HepG2 (cell line): Measurements from ENCODE around the gene EIF3A. TPM values are rescaled to one million over a fixed set of nuclear protein-coding genes. Genes with fewer than 3 reads are reported as not detected.
A peak's percentile ranks its signal among the peaks of the same experiment; 100 is the strongest.

Experiments
- ATAC-seq: fragments of 200-7000 bp; cut with Tn5 transposase; 3 replicates; pipeline ENCODE4 v1.9.1; 2020; ENCODE audit warnings: mild to moderate bottlenecking, moderate library complexity
- BruUV-seq: library from RNA; stranded (reverse); fragments of 400-500 nt; replicated peaks from 2 replicates; lab custom pipeline; 2021; lab: Mats Ljungman, UMichigan
- CTCF ChIA-PET: fragments of 300-600 bp; formaldehyde crosslinking; extraction: SDS; loops from one replicate; lab custom pipeline; 2021; ENCODE audit warnings: low total read pairs, inconsistent platforms, low intra/inter-chr PET ratio; lab: Yijun Ruan, JAX
- POLR2A ChIA-PET: fragments of 350-600 bp; sonication (Branson Sonifier 250); formaldehyde crosslinking; loops from one replicate; lab custom pipeline; 2020; ENCODE audit warnings: antibody characterized with exemption, inconsistent platforms; lab: Yijun Ruan, JAX
- DNase-seq: peaks from one replicate; pipeline ENCODE4 v3.0.0-alpha.2; 2015; ENCODE audit warnings: low spot score
- FAIRE-seq: peaks from 3 replicates; lab custom pipeline; 2011; peaks lifted over from hg19 to GRCh38; lab: Jason Lieb, UNC
- H2AFZ ChIP-seq: one replicate; pipeline ENCODE4 v1.6.1; 2011; ENCODE audit warnings: low read length, inconsistent platforms
- H3K27ac ChIP-seq: fragments of 300-600 bp; 3 replicates; pipeline ENCODE4 v1.8.0; 2011; ENCODE audit warnings: mixed run types, mild to moderate bottlenecking, mixed read lengths, low read length, inconsistent platforms; ENCODE audit not compliant: insufficient read depth; ENCODE audit errors: extremely low read length
- H3K27me3 ChIP-seq, 2 experiments: fragments of 200-600 bp in 1 of 2; 2 replicates in 1 of 2; 3 replicates in 1 of 2; pipeline versions ENCODE4 v1.6.0 to v1.8.0; 2011; ENCODE audit warnings: low read length in 2 of 2, mild to moderate bottlenecking in 2 of 2, moderate library complexity in 2 of 2, inconsistent platforms in 1 of 2; ENCODE audit not compliant: insufficient read depth in 2 of 2, control insufficient read depth in 1 of 2
- H3K36me3 ChIP-seq, 2 experiments: fragments of 200-600 bp in 1 of 2; replicated peaks in 1 of 2; 2 replicates in 1 of 2; 3 replicates in 1 of 2; pipeline versions ENCODE4 v1.5.1 to v1.8.0; 2011; ENCODE audit warnings: low read length in 2 of 2, inconsistent platforms in 1 of 2; ENCODE audit not compliant: insufficient read depth in 2 of 2, control insufficient read depth in 1 of 2
- H3K4me1 ChIP-seq: 2 replicates; pipeline ENCODE4 v1.5.1; 2012; ENCODE audit warnings: low read length, inconsistent platforms; ENCODE audit not compliant: insufficient read depth
- H3K4me2 ChIP-seq: 2 replicates; pipeline ENCODE4 v1.6.0; 2011; ENCODE audit warnings: low read depth, low read length, inconsistent platforms
- H3K4me3 ChIP-seq, 3 experiments: fragments of 200-600 bp in 1 of 3; sonication (generic), shearing (Covaris generic) in 1 of 3; replicated peaks in 1 of 3; 2 replicates each; pipeline ENCODE4 v1.5.1; 2011 to 2016; ENCODE audit warnings: low read length in 3 of 3, inconsistent platforms in 2 of 3, low read depth in 2 of 3, mild to moderate bottlenecking in 2 of 3, control low read depth in 1 of 3, mixed read lengths in 1 of 3; ENCODE audit not compliant: insufficient read depth in 1 of 3
- H3K79me2 ChIP-seq: one replicate; pipeline ENCODE4 v1.6.1; 2011; ENCODE audit warnings: low read length, inconsistent platforms; ENCODE audit not compliant: insufficient read depth
- H3K9ac ChIP-seq: 2 replicates; pipeline ENCODE4 v1.6.0; 2011; ENCODE audit warnings: mild to moderate bottlenecking, low read depth, low read length, inconsistent platforms; ENCODE audit not compliant: insufficient read depth
- H3K9me3 ChIP-seq: 2 replicates; pipeline ENCODE4 v1.5.1; 2012; ENCODE audit warnings: mild to moderate bottlenecking, low read length
- H4K20me1 ChIP-seq: 2 replicates; pipeline ENCODE4 v1.6.0; 2011; ENCODE audit warnings: inconsistent platforms, mild to moderate bottlenecking, low read length, moderate library complexity; ENCODE audit not compliant: insufficient read depth
- AHR ChIP-seq: IDR thresholded peaks from 2 replicates; pipeline ENCODE4 v1.6.1; 2018; ENCODE audit warnings: missing genetic modification reagents, missing compliant biosample characterization
- ARID5B ChIP-seq: IDR thresholded peaks from 2 replicates; pipeline ENCODE4 v1.4.0; 2020; ENCODE audit warnings: mild to moderate bottlenecking, missing genetic modification reagents
- ATF5 ChIP-seq: sonication (generic); formaldehyde crosslinking; IDR thresholded peaks from 2 replicates; pipeline ENCODE4 v1.4.0; 2020; ENCODE audit warnings: mild to moderate bottlenecking, low read depth, missing genetic modification reagents
- BCLAF1 ChIP-seq: fragments of 450-650 bp; IDR thresholded peaks from 2 replicates; pipeline ENCODE4 v1.6.1; 2017; ENCODE audit warnings: mild to moderate bottlenecking
- CTCF ChIP-seq: sonication (generic); formaldehyde crosslinking; IDR thresholded peaks from 2 replicates; pipeline ENCODE4 v1.5.0; 2020; ENCODE audit warnings: mild to moderate bottlenecking, missing genetic modification reagents, moderate library complexity
- MYC ChIP-seq: sonication (generic); formaldehyde crosslinking; IDR thresholded peaks from 2 replicates; pipeline ENCODE4 v1.9.0; 2021; ENCODE audit warnings: missing genetic modification reagents, borderline replicate concordance
- RBM22 ChIP-seq: fragments of 200-400 bp; formaldehyde crosslinking; optimal IDR thresholded peaks from 2 replicates; pipeline ENCODE3; 2017; ENCODE audit warnings: mild to moderate bottlenecking, low read length, moderate library complexity
- TBX2 ChIP-seq: sonication (generic); formaldehyde crosslinking; IDR thresholded peaks from 2 replicates; pipeline ENCODE4 v1.5.0; 2020; ENCODE audit warnings: missing genetic modification reagents, mild to moderate bottlenecking, borderline replicate concordance
- ZBTB46 ChIP-seq: sonication (generic); formaldehyde crosslinking; IDR thresholded peaks from 2 replicates; pipeline ENCODE4 v1.4.0; 2020; ENCODE audit warnings: mild to moderate bottlenecking, missing genetic modification reagents, borderline replicate concordance
- ZNF33A ChIP-seq: sonication (generic); formaldehyde crosslinking; IDR thresholded peaks from 2 replicates; pipeline ENCODE4 v1.5.1; 2020; ENCODE audit warnings: missing genetic modification reagents, mild to moderate bottlenecking, moderate library complexity, borderline replicate concordance
- ZNF737 ChIP-seq: sonication (generic); formaldehyde crosslinking; IDR thresholded peaks from 2 replicates; pipeline ENCODE4 v1.5.0; 2020; ENCODE audit warnings: missing genetic modification reagents, mild to moderate bottlenecking, borderline replicate concordance
- ZNF878 ChIP-seq: sonication (generic); formaldehyde crosslinking; IDR thresholded peaks from 2 replicates; pipeline ENCODE4 v1.8.1; 2023; ENCODE audit warnings: mild to moderate bottlenecking, missing genetic modification reagents, moderate library complexity
- WGBS: methylation state at CpG from one replicate; pipeline ENCODE4 v1.1.6; 2017; ENCODE audit warnings: low lambda C conversion rate; 5-methylcytosine and 5-hydroxymethylcytosine counted together
- in situ Hi-C: cut with HindIII; loops from 2 replicates; pipeline ENCODE4 v1.10.0; 2017; ENCODE audit warnings: low pct_unique_long_range_greater_than_20kb; ENCODE audit not compliant: extremely low pct_ligation_motif_present
- intact Hi-C: fragments of 100-400 bp; cut with micrococcal nuclease; formaldehyde crosslinking; loops from one replicate; pipeline ENCODE4 v1.10.0; 2022; ENCODE audit not compliant: unreplicated experiment
- polyA plus RNA-seq, 8 experiments: library from polyadenylated mRNA; depleted of rRNA in 3 of 8; stranded (reverse) in 7 of 8; unstranded in 1 of 8; fragments of >200 nt; fragmentation: Illumina TruSeq in 4 of 8; extraction: Trizol in 4 of 8; gene quantifications; 2 replicates each; pipeline versions ENCODE4 v1.2.1 to v1.2.3, GENCODE V29; 2011 to 2016; ENCODE audit warnings: low read depth in 4 of 8, missing spikeins in 1 of 8, mixed read lengths in 1 of 8; ENCODE audit not compliant: insufficient read depth in 1 of 8
- total RNA-seq, 5 experiments: library from RNA; depleted of rRNA; stranded (reverse); fragments of >200 nt; fragmentation: Illumina TruSeq; extraction: Trizol; gene quantifications; 2 replicates each; pipeline ENCODE4 v1.2.3, GENCODE V29; 2016; ENCODE audit warnings: low read depth in 1 of 5

EIF3A gene
- total and polyA plus RNA-seq, 2 of the 13 experiments (the other 11 are each of a cell fraction or from before 2014, with no cell fraction given) = 25.6 to 117 TPM

- TF ChIP-seq ATF5 (CRISPR knock-in tag) (no peak), TBX2 (CRISPR knock-in tag) (no peak)
These were observed 20.5 kb downstream of the EIF3A start (continued) for GRCh38 chr10:119060107-119060506.

GRCh38 chr10:119059557-119059956 lies 21.1 kb downstream of the EIF3A start:
- peaks cover 20% of the 10 kb centered on the region for H3K79me2 ChIP-seq
- TF ChIP-seq ZNF33A = no peak
- no peak for TF ChIP-seq ZNF737
- TF ChIP-seq RBM22 = peak; percentile 81
- no peak for TF ChIP-seq CTCF (CRISPR knock-in tag)
- TF ChIP-seq AHR (CRISPR knock-in tag) = no peak
- TF ChIP-seq BCLAF1 = no peak
- TF ChIP-seq ZNF878 (CRISPR knock-in tag) = no peak
- TF ChIP-seq MYC (CRISPR knock-in tag) = no peak
- no peak for TF ChIP-seq ZBTB46 (CRISPR knock-in tag)
- TF ChIP-seq ARID5B (CRISPR knock-in tag) = no peak

More at GRCh38 chr10:119059557-119059956, 21.1 kb downstream of the EIF3A start:
- Histone ChIP-seq H3K4me2 (no peak overlapping the region), H3K27me3 (no peaks in the 10 kb centered on the region), H3K9ac (no peak overlapping the region), H4K20me1 (no peaks in the 10 kb centered on the region), H3K4me1 (no peaks in the 10 kb centered on the region), H3K4me3 (no peak overlapping the region), H3K27ac (no peak overlapping the region), H3K36me3 (peaks cover 37 to 91% of the 10 kb centered on the region in 2 experiments), H3K9me3 (no peaks in the 10 kb centered on the region), H2AFZ (no peak overlapping the region)
- in situ Hi-C loops (no loop called here), intact Hi-C loops (no loop called here)
- BruUV-seq = no TSS peak
- POLR2A ChIA-PET = no interaction called here
- WGBS = 95% methylated on average over 4 of the region's 4 CpGs
- CTCF ChIA-PET = no interaction called here
- DNase-seq (no peak), FAIRE-seq (no peak), ATAC-seq (no peak)
